Stimulated activated CD4-positive, alpha-beta T cell treated with anti-CD3 and anti-CD28 coated beads, TNF-alpha, amount 100 ng/mL, for 24 hours (primary cell): ENCODE data around the gene CTTNBP2NL.
"Not testable (repeated sequence)": the region's sequence is repeated elsewhere in the genome, so short reads cannot be mapped to it uniquely, and the experiment has no call there.

ENCODE experiments used
- DNase-seq, 3 experiments: peaks; one replicate each; pipeline ENCODE4 v3.0.0-alpha.2; 2020; ENCODE audit warnings: low read depth in 3 of 3

The CTTNBP2NL gene

DNA sequence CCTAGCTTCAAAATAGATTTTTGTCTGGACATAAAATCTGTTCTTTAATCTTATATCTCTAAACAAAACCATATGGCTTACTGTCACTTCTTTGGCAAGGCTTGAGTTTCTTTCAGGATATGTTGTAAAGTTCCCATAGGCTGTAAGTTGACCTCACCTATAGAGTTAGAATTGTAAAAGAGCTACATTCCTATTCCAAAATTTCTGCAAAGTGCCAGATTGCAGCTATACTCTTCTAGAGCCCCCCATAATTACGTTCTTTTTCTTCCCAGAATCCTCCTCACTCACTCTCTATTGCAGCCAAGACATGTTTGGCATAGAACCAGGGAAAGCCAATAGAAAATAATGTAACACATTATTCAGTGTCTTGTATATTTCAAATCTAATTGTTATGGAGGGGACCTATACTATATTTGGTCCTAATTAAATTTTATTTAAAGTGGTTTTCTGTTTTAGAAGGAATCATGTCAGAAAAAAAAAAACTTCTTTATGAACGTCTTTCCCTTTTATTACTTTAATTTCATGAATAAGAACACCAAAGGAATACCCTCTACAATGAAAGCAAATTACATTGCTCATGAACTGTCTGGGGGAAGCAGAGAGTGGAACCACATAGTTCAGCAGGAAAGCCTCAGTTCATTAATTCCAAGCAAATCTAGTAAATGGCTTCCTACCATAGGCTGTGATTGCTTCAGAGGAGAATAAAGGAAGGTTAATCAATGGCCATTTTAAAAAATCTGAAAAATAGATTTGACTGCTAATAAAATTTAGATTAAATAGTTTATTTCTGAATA, 22.3 kb downstream of the CTTNBP2NL start:
- DNase-seq = no peak

DNA sequence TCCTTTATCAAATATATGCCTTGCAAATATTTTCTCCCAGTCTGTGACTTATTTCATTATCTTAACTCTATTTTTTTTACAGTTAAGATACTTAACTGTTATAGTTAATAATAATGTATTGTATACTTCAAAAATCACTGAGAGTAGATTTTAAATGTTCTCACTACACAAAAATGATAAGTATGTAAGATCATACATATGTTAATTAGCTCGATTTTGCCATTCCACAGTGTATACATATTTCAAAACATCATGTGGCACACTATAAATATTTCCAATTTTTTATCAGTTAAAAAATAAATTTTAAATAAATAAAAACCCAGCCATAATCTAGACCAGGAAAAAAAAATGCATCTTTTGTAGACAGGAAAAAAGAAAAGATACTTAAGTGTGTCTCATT, 27.2 kb downstream of the CTTNBP2NL start:
- DNase-seq = no peak

DNA sequence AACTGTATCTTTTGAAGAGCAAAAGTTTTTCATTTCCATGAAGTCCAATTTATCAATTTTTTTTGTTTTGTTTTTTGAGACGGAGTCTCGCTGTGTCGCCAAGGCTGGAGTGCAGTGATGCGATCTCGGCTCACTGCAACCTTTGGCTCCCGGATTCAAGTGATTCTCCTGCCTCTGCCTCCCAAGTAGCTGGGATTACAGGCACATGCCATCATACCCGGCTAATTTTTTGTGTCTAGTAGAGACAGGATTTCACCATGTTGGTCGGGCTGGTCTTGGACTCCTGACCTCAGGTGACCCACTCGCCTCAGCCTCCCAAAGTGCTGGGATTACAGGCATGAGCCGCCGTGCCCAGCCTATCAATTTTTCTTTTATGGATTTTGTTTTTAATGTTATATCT, 27.7 kb downstream of the CTTNBP2NL start:
- not testable (repeated sequence) for DNase-seq

DNA sequence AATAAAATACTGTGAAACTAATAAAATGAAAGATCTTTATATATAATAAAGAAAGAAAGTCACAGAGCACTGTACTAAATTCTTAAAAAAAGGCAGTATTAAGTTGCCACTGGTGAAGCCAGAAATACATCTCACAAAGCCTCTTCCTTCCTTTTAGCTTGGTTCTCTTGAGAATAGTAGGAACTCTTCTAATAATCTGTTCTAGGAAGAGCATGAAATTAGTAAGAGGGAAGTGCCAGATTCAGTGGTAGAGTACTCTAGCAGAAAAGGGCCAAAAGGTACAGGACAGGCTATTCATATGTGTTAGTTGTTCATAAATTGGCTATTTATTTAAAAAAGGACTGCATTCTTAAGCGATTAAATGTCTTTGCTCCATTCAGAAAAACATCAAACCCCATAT, 33.7 kb downstream of the CTTNBP2NL start:
- no peak for DNase-seq

DNA sequence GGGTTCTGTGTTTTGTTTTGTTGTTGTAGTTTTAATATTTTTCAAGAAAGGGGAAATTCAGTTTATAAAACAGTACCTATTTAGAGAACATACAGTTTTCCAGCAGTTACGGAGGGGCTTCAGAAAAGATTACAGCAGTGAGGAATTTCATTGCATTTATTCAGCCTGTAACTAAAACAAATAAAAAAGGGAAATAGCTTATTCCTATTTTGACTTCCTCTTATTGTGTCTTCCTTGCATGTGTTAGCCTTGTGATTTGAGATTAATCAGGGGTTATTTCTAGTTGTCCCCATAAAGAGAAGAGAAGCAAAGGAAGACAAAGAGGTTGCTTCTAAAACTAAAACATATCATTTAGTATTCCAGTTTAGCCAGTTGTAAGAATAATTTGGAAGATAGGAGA, 35.0 kb downstream of the CTTNBP2NL start:
- DNase-seq = no peak

DNA sequence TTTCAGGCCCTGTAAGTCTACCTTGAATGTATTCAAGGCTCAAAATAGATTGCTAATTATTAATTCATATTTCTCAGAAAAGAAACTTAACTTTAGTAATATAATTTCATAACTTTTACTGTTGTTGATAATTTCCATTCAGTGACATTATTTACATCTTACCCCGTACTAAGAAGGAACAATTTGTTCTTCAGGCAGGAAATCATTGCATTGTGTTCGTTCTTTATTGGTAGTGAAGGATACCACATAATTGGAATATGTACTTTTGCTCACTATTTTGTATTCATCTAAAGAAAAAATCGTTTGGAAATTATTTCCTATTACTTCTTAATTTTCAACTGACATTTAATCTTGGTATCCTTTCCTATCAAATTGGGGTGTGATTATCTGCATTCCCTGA, 39.4 kb downstream of the CTTNBP2NL start:
- DNase-seq = no peak

DNA sequence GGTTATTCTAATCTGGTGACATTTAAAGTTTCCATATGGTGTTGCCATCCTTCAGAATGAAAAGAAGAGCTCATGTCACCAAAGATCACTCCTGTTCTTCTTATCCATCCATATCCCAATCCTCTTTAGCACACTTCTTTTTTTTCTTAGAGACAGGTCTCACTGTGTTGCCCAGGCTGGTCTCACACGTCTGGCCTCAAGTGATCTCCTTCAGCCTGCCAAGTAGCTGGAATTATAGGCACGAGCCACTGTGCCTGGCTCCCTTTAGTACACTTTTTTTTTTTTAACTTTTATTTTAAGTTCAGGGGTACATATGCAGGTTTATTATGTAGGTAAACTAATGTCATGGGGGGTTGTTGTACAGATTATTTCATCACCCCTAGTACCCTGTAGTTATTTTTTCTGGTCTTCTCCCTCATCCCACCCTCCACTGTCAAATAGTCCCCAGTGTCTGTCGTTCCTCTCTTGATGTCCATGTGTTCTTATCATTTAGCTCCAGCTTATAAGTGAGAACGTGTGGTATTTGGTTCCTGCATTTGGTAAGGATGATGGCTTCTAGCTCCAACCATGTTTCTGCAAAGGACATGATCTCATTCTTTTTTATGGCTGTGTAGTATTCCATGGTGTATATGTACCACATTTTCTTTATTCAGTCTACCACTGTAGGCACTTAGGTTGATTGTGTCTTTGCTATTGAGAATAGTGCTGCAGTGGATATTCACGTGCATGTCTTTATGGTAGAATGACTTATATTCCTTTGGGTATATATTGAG, 40.6 kb downstream of the CTTNBP2NL start:
- no peak for DNase-seq

DNA sequence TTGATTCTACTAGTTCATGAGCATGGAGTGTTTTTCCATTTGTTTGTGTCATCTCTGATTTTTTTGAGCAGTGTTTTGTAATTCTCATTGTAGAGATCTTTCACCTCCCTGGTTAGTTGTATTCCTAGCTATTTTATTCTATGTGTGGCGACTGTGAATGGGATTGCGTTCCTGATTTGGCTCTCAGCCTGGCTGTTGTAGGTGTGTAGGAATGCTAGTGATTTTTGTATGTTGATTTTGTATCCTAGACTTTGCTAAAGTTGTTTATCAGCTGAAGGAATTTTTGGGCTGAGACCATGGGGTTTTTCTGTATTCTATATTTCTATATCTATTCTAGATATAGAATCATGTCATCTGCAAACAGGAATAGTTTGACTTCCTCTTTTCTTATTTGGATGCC, 42.1 kb downstream of the CTTNBP2NL start:
- DNase-seq = not testable (repeated sequence)

DNA sequence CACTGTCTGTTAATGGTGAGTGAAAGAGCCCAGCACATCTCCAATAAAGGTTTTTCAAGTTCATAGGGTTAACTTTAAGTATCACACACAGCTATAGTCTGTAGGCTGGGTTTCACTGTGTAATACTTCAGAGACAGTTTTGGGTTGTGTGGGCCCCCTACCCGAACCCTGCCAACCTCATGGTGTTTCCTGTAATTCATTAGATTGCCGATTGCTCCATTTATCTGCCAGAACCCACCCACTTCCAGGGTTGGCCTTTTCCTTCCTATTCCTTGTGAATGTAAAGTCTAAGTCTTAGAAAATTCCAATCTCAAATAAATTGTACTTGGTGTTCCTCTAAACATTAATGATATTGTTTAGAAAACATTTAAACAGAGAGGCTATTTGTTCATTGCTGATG, 43.6 kb downstream of the CTTNBP2NL start:
- DNase-seq = no peak

DNA sequence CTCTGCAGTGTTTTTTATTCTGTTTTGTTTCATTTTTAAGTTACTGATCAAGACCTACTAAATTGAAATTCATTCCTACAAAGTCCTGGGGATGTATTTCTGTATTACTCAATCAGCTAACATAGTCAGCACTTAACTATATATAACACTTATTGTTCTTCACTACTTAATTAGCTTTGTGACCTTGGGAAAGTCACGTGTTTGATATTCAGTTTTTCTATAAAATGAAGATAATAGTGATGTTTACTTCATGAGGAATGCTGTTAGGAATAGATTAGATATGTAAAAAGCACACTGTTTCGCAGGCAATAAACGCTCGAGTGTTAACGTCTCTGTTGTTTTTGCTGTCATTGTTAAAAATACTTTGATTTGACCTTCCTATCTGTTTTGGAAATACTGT, 44.6 kb downstream of the CTTNBP2NL start:
- DNase-seq = no peak

DNA sequence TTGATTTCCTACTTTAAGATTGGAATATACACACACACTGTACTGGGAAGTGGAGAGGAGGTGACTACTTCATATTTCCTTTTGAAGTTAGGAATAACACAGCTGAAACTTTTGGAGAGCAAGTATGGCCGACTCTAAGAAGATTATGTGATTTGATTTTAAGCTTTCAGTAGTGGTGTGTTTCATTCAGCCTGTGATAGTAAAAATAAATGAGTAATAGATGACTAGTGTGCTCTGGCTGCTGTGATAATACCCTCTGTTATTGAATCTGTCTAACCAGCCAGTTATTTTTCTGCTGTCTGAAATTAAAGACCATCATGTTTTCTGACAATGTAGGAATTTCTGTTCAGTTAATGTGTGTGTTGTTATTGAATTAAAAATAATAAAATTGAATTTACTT, 48.3 kb downstream of the CTTNBP2NL start:
- DNase-seq = no peak

DNA sequence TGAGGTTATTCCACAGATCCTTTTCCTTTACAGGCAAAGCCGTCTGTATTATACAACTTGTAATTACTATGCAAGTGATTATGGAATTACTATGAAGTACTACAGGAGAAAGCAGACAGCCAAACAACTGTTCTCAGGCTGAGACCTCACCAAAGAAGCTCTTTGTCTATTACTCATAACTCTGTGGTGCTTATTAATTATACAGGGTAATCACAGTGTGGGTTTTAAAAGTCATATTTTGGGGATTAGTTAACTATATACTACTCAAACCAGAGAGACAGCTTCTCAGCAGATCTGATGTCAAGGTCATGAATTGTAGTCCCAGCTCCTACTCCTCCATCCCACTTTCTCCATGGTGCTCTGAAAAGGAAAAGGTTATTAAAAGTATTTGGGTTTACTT, 49.6 kb downstream of the CTTNBP2NL start:
- no peak for DNase-seq

DNA sequence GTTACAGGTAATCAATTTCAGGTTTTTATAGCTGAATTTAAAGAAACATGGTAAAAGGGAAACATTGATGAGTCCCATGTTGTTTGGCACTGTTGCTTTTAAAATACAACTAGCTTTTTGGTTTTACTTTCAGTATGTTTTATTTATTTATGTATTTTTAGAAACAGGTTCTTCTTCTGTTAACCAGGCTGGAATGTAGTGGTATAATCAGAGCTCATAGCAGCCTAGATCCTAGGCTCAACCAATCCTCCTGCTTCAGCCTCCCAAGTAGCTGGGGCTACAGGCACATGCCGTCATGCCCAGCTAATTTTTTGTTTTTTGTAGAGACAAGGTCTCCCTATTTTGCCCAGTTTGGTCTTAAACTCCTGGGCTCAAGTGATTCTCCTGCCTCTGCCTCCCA, 50.4 kb downstream of the CTTNBP2NL start:
- DNase-seq = no peak

DNA sequence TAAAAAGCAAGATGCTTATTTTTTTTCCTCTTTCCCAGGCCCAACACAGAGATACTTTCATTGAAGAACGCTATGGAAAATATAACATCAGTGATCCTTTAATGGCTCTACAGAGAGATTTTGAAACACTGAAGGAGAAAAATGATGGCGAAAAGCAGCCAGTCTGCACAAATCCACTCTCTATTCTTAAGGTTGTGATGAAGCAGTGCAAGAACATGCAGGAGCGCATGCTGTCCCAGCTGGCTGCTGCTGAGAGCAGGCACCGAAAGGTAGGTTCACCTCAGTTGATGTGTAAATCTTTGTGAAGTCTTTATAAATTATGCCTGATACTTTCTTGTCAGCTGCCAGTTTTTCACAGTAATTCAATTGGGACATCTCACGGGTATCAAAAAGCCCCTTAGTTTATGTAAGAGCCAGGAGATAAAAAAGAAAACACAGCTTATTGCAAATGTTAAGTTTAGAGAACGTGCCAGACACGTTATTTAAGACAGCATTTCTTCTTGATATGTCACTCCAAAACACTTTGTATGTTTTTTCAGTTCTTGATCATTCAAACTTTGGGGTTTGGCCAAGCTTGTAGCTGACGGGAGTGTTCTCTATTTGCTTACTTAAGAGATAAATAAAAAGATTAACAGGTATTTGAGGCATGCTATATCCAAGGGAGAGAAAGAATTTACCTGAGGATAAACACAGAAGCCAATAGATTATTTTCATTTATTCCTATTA, 53.1 kb downstream of the CTTNBP2NL start:
- DNase-seq = no peak

DNA sequence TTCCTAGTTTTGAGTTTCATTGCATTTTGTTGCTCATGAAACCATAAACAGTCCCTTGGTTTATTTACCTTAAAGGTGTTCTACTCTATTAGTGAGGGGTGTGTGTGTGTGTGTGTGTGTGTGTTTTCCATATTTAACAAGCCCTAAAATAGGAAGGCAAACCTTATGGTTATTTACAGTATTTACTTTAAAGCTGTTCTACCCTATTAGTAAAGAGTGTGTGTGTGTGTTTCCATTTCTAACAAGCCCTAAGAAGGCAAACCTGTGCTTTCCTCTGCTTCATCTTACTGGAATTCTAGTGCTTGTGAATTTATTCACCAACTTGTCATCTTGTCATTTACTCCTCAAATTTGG, 53.6 kb downstream of the CTTNBP2NL start:
- no peak for DNase-seq

DNA sequence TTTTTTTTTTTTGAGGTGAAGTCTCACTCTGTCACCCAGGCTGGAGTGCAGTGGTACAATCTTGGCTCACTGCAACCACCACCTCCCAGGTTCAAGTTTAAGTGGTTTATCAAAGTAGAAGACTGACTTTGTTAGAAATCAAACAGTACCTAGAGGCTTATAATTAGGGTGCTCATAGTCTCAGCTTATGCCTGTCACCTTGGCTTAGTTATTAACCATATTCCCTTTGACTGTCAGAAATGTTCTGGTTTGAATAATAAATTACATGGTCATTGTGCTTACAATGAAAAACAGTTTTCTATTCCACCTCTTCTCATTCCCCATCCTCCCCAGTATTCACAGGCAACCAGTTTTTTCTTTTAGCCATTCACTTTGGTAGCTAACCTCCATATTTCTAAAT, 54.8 kb downstream of the CTTNBP2NL start:
- no peak for DNase-seq

DNA sequence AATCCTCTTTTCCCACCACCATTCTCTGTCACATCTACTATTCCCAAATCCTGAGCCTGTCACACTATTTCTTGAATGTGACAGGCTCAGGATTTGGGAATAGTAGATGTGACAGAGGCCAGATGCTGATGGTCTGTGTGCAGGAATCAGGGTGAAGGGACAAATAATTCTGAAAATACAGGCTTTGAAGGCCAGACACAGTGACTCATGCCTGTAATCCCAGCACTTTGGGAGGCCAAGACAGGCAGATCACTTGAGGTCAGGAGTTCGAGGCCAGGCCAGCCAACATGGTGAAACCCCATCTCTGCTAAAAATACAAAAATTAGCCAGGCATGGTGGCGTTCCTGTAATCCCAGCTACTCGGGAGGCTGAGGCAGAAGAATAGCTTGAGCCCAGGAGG, 55.3 kb downstream of the CTTNBP2NL start:
- not testable (repeated sequence) for DNase-seq

DNA sequence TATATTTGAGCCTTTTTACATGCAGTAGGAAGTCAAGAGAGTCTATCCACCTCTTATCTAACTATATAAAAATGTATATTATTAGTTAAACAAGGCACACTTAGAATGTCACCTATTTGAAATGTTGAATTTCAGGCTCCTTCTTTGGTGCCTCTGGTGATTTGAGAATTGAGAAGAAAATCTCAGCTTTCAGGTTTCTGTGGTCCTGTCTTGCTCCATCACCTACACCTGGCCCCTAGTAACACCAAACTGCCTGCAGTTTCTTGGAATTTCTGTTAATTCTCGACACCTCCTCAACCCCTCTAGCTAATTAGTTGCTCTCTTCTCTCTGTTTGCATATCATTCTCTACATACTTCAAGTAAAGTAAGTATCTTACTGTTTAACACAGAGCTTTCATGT, 57.9 kb downstream of the CTTNBP2NL start:
- DNase-seq = no peak

DNA sequence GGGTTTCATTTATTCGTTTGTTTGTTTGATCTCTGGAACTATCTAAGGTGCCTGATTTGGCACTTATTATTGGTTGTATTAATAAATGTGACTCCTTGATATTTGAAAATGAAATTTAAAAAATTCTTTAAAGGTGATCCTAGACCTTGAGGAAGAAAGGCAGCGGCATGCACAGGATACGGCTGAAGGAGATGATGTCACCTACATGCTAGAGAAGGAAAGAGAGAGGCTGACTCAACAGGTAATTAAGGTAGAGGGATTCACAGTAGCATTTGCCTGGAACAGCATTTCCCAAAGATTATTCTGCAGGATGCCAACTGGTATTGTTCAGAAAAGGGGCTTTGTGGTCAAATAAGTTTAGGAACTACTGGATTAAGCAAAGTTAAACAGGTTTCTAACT, 58.3 kb downstream of the CTTNBP2NL start:
- no peak for DNase-seq

DNA sequence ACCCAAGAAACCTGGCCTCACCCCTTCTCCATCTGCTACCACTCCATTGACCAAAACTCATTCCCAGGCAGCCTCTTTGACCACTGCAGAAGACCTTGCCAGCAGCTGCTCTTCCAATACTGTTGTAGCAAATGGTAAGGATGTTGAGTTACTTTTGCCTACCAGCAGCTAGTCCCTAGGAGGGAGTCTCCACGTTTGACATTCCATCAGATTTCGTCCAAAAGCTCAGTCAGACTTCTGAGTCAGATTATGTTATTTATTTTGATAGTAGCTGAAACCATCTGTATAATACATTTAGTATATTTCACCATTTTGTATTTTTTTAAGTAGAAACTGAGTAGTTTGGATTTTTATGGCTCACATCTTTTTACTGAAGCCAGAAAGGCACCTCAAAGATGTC, 61.2 kb downstream of the CTTNBP2NL start:
- DNase-seq = no peak

DNA sequence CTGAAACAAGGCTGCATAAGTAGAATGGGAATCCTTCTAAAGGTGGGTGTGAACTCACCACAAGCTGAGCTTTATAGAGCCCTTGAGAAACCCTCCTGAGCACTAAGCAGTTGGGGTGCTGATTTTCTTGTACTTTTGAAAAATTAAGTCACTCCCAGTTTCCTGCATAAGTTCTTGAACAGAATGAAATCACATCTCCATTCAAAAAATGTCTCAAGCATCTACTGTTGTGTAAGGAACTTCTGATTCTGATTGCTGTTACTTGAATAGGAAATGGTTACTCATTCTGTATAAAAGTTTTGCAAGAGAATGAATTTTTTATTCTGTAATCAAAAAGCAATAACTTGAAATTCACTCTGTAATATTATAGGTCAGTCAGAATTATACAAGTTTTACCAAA, 61.9 kb downstream of the CTTNBP2NL start:
- DNase-seq = no peak

DNA sequence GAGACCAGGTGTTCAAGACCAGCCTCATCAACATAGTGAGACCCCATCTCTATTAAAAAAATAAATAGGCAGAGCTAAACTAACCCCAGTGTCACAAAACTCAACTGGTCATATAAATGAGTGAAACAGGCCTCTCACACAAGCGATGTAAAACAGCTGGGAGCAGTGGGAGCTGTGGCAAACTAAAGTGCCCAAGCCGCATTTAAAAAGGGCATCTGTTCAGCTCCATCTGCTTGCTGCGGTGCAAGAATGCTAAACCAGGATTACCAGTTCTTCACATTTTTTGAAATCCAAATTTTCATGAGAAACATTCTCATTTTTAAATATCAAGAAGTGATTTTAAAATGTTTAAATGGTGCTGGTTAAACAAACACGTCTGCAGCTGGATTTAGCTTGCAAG, 62.7 kb downstream of the CTTNBP2NL start:
- DNase-seq = no peak

DNA sequence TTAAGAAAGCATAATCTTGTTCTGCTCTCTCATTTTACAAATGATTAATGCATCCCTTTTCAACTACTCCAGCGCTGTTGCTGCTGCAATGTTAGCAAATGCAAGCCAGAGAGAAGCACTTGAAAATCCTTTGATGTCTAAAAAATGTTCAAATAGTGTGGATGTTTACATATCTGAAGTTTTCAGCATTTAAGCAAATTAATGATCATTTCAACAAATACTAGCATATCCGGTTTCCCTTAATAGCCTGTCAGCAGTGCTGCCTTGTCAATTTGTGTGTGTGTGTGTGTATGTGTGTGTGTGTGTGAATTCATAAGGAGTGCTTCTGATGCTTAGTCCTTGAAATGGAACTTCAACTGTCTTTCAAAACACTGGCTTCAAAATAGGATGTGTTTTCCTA, 64.6 kb downstream of the CTTNBP2NL start:
- DNase-seq = no peak
